ENCODE results near the gene CYGB. TPM values are rescaled to one million over a fixed set of nuclear protein-coding genes. Genes with fewer than 3 reads are reported as not detected.
A peak's percentile ranks its signal among the peaks of the same experiment; 100 is the strongest.

CYGB gene
- total and polyA plus RNA-seq, 9 of the 15 experiments (the other 6 are each of a cell fraction or from before 2014, with no cell fraction given) = 0.08 to 0.95 (median 0.18) TPM; not detected in 5

- intact Hi-C loops (cut with micrococcal nuclease) = loop anchor here (1.0 to 2.0 kb wide), 2 partner anchors 24 to 157 kb away; no protein-coding TSS in a partner anchor
- ChIA-PET POLR2A (interaction anchor here (0.5 to 1.1 kb wide), 11 partner anchors 13 to 427 kb away, joined by 3 to 5 read pairs (median 3); no protein-coding TSS in a partner anchor), CTCF (ENCODE audit: low intra/inter-chr PET ratio) (interaction anchor here (0.8 to 2.4 kb wide), 5 partner anchors 18 to 191 kb away, joined by 3 to 24 read pairs (median 16); no protein-coding TSS in a partner anchor)
- Histone ChIP-seq H3K27ac (ENCODE audit: extremely low read depth, low read depth, low read length) (no peak overlapping the region), H4K20me1 (replicated peaks; ENCODE audit: control insufficient read depth, insufficient read depth, low read length) (no peaks in the 10 kb centered on the region), H3K4me3 (no peak overlapping the region), H3K27me3 (ENCODE audit: control insufficient read depth in 2 of 2, insufficient read depth in 2 of 2, low read length in 2 of 2) (no peaks in the 10 kb centered on the region), H3K9me3 (replicated peaks; ENCODE audit: control insufficient read depth, insufficient read depth, low read depth, low read length) (no peaks in the 10 kb centered on the region), H3K79me2 (ENCODE audit: control insufficient read depth, insufficient read depth, low read length) (no peaks in the 10 kb centered on the region), H3K4me1 (replicated peaks in 1 of 2; ENCODE audit: control insufficient read depth in 2 of 2, insufficient read depth in 2 of 2, low read length in 2 of 2) (peaks cover 5 to 25% of the 10 kb centered on the region in 2 experiments; a peak in 4 of 5 replicates), H2AFZ (ENCODE audit: low read depth, low read length) (peak overlapping the region; percentile 85), H3K36me3 (ENCODE audit: control insufficient read depth, insufficient read depth, low read length) (no peaks in the 10 kb centered on the region), H3K9me1 (ENCODE audit: control insufficient read depth, insufficient read depth, low read length) (no peaks in the 10 kb centered on the region), H3K4me2 (ENCODE audit: insufficient read depth, low read length) (peak overlapping the region; percentile 58), H3K9ac (ENCODE audit: insufficient read depth in 1 of 2, low read depth in 2 of 2, low read length in 2 of 2) (peak overlapping the region in 1 of 2 experiments; percentile 75; a peak in 1 of 4 replicates)
- no TSS peak for BruUV-seq (replicated peaks)
- peak; percentile 96 for ATAC-seq
- in situ Hi-C loops (cut with MboI) = loop anchor here (5.0 kb wide), 2 partner anchors 99 to 159 kb away; no protein-coding TSS in a partner anchor
- WGBS (ENCODE audit: insufficient coverage, low coverage, missing lambda C conversion rate) = 12% methylated on average over 25 of the region's 35 CpGs
- FAIRE-seq = peak; percentile 23
- peak; percentile 84 to 91 (median 89) for DNase-seq (ENCODE audit: extremely low read depth in 1 of 4, low spot score in 3 of 4)
- TF ChIP-seq ZNF79 (CRISPR knock-in tag; IDR thresholded peaks at IDR 0.05; ENCODE audit: low read depth) = no peak
- no peak for TF ChIP-seq RNF219 (CRISPR knock-in tag; IDR thresholded peaks at IDR 0.05)
- no peak for TF ChIP-seq MTA2 (IDR thresholded peaks at IDR 0.05; ENCODE audit: low read depth)
- TF ChIP-seq HNRNPK (IDR thresholded peaks at IDR 0.05; ENCODE audit: low read depth, low read length, poor library complexity, severe bottlenecking) = no peak
- TF ChIP-seq WHSC1 (IDR thresholded peaks at IDR 0.05; ENCODE audit: low read length) = no peak
- no peak for TF ChIP-seq ZNF384 (IDR thresholded peaks at IDR 0.05; ENCODE audit: low read depth, low read length)
- TF ChIP-seq CTBP1 (IDR thresholded peaks at IDR 0.05; ENCODE audit: borderline replicate concordance) = peak; percentile 72; the same call in 1 of the 2 replicates
- no peak for TF ChIP-seq ZBTB2 (IDR thresholded peaks at IDR 0.05)
- TF ChIP-seq KLF10 (CRISPR knock-in tag; IDR thresholded peaks at IDR 0.05) = no peak
- peak; percentile 78; the same call in 1 of the 2 replicates for TF ChIP-seq XRCC5 (IDR thresholded peaks at IDR 0.05; ENCODE audit: low read depth, low read length)
- TF ChIP-seq HNRNPH1 (optimal IDR thresholded peaks at IDR 0.05; ENCODE audit: low read depth, low read length) = no peak
- 0 out of 2 replicates have a peak, but pooled peaks have one; percentile 34 for TF ChIP-seq ZNF592 (IDR thresholded peaks at IDR 0.05)
- TF ChIP-seq EZH2 (IDR thresholded peaks at IDR 0.05; ENCODE audit: borderline replicate concordance, low read depth, low read length) = no peak
Measured at GRCh38 chr17:76523084-76524037, 14.1 kb downstream of the CYGB start.

All from K562 (cell line).